ENCODE measurements around the gene SDR39U1. TPM values are rescaled to one million over a fixed set of nuclear protein-coding genes. Genes with fewer than 3 reads are reported as not detected.
A peak's percentile ranks its signal among the peaks of the same experiment; 100 is the strongest.

Gene SDR39U1
- total and polyA plus RNA-seq, 8 donors = 10.8 to 71.2 (median 42.1) TPM

- intact Hi-C loops (cut with DNase I; ENCODE audit: low total_unique reads) = no loop called here
- H3K36me3 ChIP-seq = peaks cover 0 to 32% (median 29%) of the 10 kb centered on the region in 4 donors
- H3K4me3 ChIP-seq = no peak overlapping the region
- H3K27ac ChIP-seq = peak overlapping the region in 2 of 5 donors; percentile 29 to 44
- no peak for DNase-seq
- peaks cover 15 to 50% (median 36%) of the 10 kb centered on the region in 4 donors for H3K4me1 ChIP-seq
- H3K9me3 ChIP-seq = no peaks in the 10 kb centered on the region
- 51 to 74% (median 70%) methylated on average over 4 of the region's 4 CpGs for WGBS, 5 donors
- no peaks in the 10 kb centered on the region for H3K27me3 ChIP-seq
- TF ChIP-seq CTCF (IDR thresholded peaks at IDR 0.05) = no peak
- no peak for TF ChIP-seq POLR2AphosphoS5 (IDR thresholded peaks at IDR 0.05)
- no peak for TF ChIP-seq EP300 (IDR thresholded peaks at IDR 0.05)
- TF ChIP-seq POLR2A (IDR thresholded peaks at IDR 0.05) = no peak
Measured at GRCh38 chr14:24404814-24405213, 37.8 kb downstream of the SDR39U1 start.

GRCh38 chr14:24403294-24403998 lies 39.1 kb downstream of the SDR39U1 start:
- peaks cover 28 to 63% (median 46%) of the 10 kb centered on the region in 4 donors for H3K4me1 ChIP-seq
- peaks cover 0 to 18% (median 15%) of the 10 kb centered on the region in 4 donors for H3K36me3 ChIP-seq
- no peak overlapping the region for H3K4me3 ChIP-seq
- peak; percentile 24 to 65 for DNase-seq
- no peak for TF ChIP-seq EP300 (IDR thresholded peaks at IDR 0.05)
- TF ChIP-seq POLR2A (IDR thresholded peaks at IDR 0.05) = no peak
- TF ChIP-seq POLR2AphosphoS5 (IDR thresholded peaks at IDR 0.05) = peak in 1 of 3 donors; percentile 16
- WGBS, 5 donors = 57 to 72% (median 60%) methylated on average over 7 of the region's 7 CpGs
- intact Hi-C loops (cut with DNase I; ENCODE audit: low total_unique reads) = no loop called here
- no peaks in the 10 kb centered on the region for H3K9me3 ChIP-seq
- peak overlapping the region in 3 of 5 donors; percentile 16 to 33 (median 25) for H3K27ac ChIP-seq
- H3K27me3 ChIP-seq = no peaks in the 10 kb centered on the region

- 52 to 66% (median 54%) methylated on average over 9 of the region's 9 CpGs for WGBS, 5 donors
- H3K27me3 ChIP-seq = no peaks in the 10 kb centered on the region
- peaks cover 0 to 6% (median 5%) of the 10 kb centered on the region in 4 donors for H3K36me3 ChIP-seq
- intact Hi-C loops (cut with DNase I; ENCODE audit: low total_unique reads) = no loop called here
- H3K4me1 ChIP-seq = peaks cover 37 to 71% (median 52%) of the 10 kb centered on the region in 4 donors
- no peaks in the 10 kb centered on the region for H3K9me3 ChIP-seq
- TF ChIP-seq EP300 (IDR thresholded peaks at IDR 0.05) = no peak
- no peak for TF ChIP-seq CTCF (IDR thresholded peaks at IDR 0.05)
- TF ChIP-seq POLR2AphosphoS5 (IDR thresholded peaks at IDR 0.05) = no peak
- TF ChIP-seq POLR2A (IDR thresholded peaks at IDR 0.05) = no peak
- DNase-seq = no peak
- no peak overlapping the region for H3K4me3 ChIP-seq
- H3K27ac ChIP-seq = peak overlapping the region in 4 of 5 donors; percentile 2 to 86 (median 40)
Measured at GRCh38 chr14:24401810-24402702, 40.5 kb downstream of the SDR39U1 start.

- Histone ChIP-seq H3K4me3 (peak overlapping the region; percentile 61 to 74 (median 64)), H3K9me3 (no peaks in the 10 kb centered on the region), H3K36me3 (no peaks in the 10 kb centered on the region), H3K4me1 (peaks cover 37 to 71% (median 52%) of the 10 kb centered on the region in 4 donors), H3K27ac (peak overlapping the region in 3 of 5 donors; percentile 76 to 86 (median 77)), H3K27me3 (no peaks in the 10 kb centered on the region)
- intact Hi-C loops (cut with DNase I; ENCODE audit: low total_unique reads) = no loop called here
- no peak for TF ChIP-seq POLR2A (IDR thresholded peaks at IDR 0.05)
- TF ChIP-seq POLR2AphosphoS5 (IDR thresholded peaks at IDR 0.05) = no peak
- TF ChIP-seq CTCF (IDR thresholded peaks at IDR 0.05) = no peak
- no peak for DNase-seq
- WGBS, 5 donors = 54 to 65% (median 60%) methylated on average over 4 of the region's 4 CpGs
Measured at GRCh38 chr14:24399999-24400718, 42.4 kb downstream of the SDR39U1 start.
